Jurkat, Clone E6-1 (cell line): ENCODE measurements around the gene SLC9C2.
"Not testable (repeated sequence)": the region's sequence is repeated elsewhere in the genome, so short reads cannot be mapped to it uniquely, and the experiment has no call there.

ENCODE experiments used
- DNase-seq: peaks from one replicate; pipeline ENCODE4 v3.0.0-alpha.2; 2011; ENCODE audit warnings: low read depth, low spot score
- H3K4me3 ChIP-seq: 2 replicates; pipeline ENCODE4 v1.5.1; 2011; ENCODE audit warnings: mild to moderate bottlenecking, low read length, control low read depth, moderate library complexity

The SLC9C2 gene

GRCh38 chr1:173581383-173582079, 21.3 kb downstream of the SLC9C2 start:
- no peak overlapping the region for H3K4me3 ChIP-seq
- no peak for DNase-seq

GRCh38 chr1:173580658-173581057, 22.2 kb downstream of the SLC9C2 start:
- DNase-seq: no peak

DNA sequence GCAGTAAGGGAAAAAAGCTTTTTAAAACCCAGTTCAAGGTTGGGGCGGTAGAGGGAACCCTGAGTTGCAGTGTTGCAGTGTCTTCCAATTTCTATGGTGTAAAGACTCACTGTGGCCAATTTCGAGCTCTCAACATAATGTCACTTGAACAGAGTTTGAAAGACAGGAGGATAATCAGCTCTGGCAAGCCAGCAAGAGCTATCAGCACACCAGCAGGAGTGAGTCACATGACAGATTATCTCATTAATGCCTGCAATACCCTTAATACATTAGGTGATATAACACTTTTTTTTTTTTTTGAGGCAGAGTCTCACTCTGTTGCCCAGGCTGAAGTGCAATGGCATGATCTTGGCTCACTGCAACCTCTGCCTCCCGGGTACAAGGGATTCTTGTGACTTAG, 22.8 kb downstream of the SLC9C2 start:
- no peak overlapping the region for H3K4me3 ChIP-seq
- DNase-seq: no peak

More at GRCh38 chr1:173580658-173581057, 22.2 kb downstream of the SLC9C2 start:
- H3K4me3 ChIP-seq: no peak overlapping the region

DNA sequence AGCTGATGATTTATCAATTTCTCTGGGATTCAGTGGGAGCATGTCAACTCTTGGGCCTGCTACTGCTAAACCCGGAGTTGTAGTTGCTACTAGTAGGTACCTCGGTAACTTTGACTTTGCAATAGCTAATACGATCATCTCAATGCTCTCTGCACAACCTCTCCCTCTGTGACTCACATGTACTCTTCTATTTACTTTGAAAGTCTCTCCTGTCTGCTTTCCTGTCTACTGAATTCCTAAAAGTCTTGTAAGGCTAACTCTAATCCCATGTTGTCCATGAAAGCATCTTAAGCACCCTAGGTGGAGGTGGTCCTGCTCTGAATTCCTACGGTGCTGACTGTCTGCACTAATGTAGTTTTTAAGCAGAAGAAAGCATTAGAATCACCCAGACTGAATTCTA, 29.3 kb downstream of the SLC9C2 start:
- DNase-seq: no peak

DNA sequence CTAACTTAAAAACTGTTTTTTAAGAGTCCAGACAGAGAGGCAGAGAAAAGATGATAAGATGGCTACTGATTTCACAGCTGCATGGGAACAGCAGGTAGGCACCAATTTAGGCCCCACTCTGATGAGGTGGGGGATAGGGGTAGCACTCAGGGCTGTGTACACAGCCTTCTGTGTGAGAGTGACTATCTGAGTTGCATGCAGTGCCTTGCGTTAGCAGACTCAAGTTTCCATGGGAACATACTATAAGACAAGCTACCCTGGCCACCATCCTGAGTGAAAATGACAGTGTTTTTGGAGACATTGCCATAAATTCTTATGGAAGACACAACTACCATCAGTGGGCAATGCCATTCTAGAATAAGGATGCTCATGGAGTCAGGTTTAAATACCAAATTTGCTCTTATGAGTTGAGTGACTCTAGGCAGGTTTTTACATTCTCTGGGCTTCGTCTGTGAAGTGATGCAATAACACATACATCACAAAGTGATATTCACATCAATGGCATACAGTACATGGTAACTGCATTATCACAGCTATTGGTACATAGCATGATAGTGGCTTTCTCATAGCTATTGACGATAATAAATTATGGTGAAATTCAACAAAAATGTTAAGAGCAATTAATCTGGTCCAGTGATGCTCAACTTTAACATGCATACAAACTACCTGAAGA, 30.5 kb downstream of the SLC9C2 start:
- H3K4me3 ChIP-seq: no peak overlapping the region
- no peak for DNase-seq

More for the DNA sequence above, 29.3 kb downstream of the SLC9C2 start:
- no peak overlapping the region for H3K4me3 ChIP-seq

GRCh38 chr1:173570370-173571007, 32.4 kb downstream of the SLC9C2 start:
- no peak overlapping the region for H3K4me3 ChIP-seq
- DNase-seq: peak; percentile 15

DNA sequence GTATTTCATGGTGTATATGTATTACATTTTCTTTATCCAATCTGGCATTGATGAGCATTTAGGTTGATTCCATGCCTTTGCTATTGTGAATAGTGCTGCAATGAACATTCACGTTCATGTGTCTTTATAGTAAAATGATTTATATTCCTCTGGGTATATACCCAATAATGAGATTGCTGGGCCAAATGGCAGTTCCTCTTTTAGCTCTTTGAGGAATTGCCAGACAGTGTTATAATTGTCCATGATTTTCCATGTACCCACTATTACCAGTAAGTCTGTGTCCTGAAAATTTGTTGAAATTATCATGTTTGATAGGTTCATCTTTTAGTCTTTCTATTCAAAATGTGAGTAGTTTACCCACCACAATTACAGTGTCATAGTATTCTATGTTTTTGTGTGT, 34.4 kb downstream of the SLC9C2 start:
- DNase-seq: no peak
- H3K4me3 ChIP-seq: no peak overlapping the region

DNA sequence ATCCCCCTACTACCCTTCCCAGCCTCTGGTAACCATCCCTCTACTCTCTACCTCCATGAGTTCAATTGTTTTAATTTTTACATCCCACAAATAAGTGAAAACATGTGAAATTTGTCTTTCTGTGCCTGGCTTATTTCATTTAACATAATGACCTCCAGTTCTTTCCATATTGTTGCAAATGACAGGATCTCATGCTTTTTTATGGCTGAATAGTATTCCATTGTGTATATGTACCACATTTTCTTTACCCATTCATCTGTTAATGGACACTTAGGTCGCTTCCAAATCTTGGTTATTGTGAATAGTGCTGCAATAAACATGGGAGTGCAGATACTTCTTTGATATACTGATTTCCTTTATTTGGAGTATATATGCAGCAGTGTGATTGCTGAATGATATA, 39.0 kb downstream of the SLC9C2 start:
- H3K4me3 ChIP-seq, DNase-seq: not testable (repeated sequence)

DNA sequence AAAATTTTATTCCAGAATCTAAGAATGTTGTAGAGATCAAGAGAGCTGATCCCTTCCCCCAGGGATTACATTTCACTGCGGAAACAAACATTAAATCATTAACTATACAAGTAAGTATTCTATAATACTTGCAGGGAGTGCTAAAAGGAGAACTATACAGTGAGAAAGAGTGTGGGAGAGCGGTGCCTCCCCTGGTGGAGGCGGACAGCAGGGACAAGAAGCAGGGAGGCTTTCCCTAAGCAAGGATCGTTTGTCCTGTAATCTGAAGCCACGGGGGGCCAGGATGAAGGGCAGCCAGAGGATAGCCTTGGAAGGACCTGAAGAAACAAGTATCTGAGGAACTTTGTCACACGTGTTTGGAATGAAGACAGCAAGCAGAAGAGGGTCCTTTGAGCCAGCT, 40.1 kb downstream of the SLC9C2 start:
- H3K4me3 ChIP-seq: no peak overlapping the region
- no peak for DNase-seq

DNA sequence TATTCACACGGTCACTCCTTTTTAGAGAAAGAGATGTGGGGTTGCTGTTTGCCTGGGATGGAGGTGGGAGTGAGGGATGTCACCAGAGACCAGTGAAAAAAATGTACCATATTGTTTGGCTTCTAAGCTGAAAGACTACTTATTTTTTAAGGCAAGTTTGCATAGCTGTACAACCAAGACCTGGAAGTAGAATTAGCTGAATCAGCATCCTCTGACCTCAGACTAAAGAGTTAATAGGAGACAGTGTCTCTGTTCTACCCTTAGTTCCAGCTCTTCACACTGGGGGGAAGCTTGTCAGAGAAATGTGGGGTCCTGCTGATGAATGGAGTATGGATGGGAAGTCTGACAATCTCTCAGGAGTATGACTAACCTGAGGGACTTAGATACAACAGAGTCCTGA, 41.6 kb downstream of the SLC9C2 start:
- no peak for DNase-seq
- H3K4me3 ChIP-seq: no peak overlapping the region

DNA sequence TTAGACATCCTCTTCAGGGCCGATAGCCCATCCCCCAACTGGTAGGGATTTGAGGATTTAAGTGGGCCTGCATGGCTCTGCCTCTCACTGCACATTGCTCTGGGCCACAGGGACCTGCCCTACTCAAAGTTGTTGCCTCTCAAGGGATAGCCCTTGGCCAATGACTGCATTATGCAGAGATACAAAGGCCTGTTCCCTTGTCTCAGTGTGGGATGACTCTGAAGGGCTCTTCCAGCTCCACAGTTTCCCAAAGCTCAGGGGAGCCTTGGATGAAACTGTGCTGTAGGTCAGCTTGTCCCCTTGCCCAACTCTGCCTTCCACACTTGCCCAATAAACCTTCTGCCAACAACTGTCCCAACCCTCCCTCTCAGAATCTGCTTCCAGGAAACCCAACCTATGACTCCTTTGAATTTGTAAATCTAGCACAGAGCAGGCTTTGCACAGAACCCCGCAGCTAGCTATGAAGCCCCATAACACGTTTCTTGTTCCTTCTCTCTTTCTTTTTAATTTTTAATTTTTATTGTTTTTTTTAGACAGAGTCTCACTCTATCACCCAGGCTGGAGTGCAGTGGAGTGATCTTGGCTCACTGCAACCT, 42.5 kb downstream of the SLC9C2 start:
- DNase-seq: no peak
- H3K4me3 ChIP-seq: no peak overlapping the region

DNA sequence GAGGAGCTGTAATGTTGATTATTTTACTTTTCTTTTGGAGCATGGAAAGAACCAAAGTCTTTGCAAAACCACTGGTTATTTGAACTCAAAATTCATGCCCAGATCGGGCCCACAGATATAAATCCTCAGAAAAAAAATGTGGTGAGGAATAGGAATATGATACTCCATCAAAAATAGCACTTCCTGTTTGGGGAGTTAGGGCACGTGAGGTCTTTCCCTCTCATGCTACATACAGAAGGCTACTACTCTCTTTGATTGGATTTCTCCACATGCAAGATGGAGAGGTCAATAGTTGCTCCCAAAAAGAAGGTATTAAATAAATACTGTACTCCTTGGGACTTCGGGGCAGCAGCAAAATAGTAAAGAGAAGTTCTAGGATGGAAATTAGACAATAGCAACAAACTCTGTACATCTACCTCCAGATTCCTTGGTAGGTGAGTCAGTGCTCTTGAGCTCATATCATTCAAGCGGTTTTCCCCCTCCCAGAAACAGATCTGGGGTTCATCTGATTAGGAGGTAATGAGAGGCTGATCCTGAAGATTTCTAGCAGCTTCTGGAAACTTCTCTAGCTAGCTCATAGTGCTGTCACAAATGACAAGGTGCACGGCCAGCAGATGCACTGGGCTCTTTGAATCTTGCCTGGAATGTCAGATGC, 47.1 kb downstream of the SLC9C2 start:
- DNase-seq: no peak
- H3K4me3 ChIP-seq: no peak overlapping the region

GRCh38 chr1:173554541-173555250, 48.2 kb downstream of the SLC9C2 start:
- no peak for DNase-seq
- H3K4me3 ChIP-seq: no peak overlapping the region

GRCh38 chr1:173554089-173554488, 48.8 kb downstream of the SLC9C2 start:
- no peak overlapping the region for H3K4me3 ChIP-seq

GRCh38 chr1:173553312-173553711, 49.6 kb downstream of the SLC9C2 start:
- no peak for DNase-seq
- H3K4me3 ChIP-seq: no peak overlapping the region

More at GRCh38 chr1:173554089-173554488, 48.8 kb downstream of the SLC9C2 start:
- no peak for DNase-seq

- H3K4me3 ChIP-seq: no peak overlapping the region
- DNase-seq: no peak
These were observed 51.2 kb downstream of the SLC9C2 start for GRCh38 chr1:173551699-173552098.

- no peak for DNase-seq
- H3K4me3 ChIP-seq: no peak overlapping the region
These were observed 53.1 kb downstream of the SLC9C2 start for GRCh38 chr1:173549813-173550212.

- H3K4me3 ChIP-seq: no peak overlapping the region
- peak; percentile 10 for DNase-seq
These were observed 57.2 kb downstream of the SLC9C2 start for GRCh38 chr1:173545688-173546087.

DNA sequence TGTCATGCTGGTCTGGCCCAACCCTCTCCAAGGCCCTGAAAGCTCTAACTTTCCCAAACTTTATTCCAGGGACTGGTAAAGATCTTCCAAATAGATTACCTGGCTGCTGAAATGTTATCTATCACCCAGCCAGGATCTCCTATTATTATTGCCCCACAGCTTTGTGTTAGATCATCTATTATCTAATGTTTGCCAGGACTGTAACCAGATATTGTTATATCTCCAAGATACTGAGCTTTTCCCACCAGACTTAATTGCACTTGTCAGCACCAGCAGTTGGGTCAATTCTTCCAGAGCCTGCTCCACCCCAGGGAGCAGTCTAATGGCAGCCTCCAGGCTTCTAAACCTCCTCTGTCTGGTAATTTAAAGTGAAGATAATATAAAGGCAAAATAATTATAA, 66.6 kb downstream of the SLC9C2 start:
- DNase-seq: no peak
- H3K4me3 ChIP-seq: no peak overlapping the region
